Stimulated activated CD8-positive, alpha-beta memory T cell treated with anti-CD3 and anti-CD28 coated beads, Interleukin-15, amount 100 ng/mL, for 48 hours (primary cell): Measurements from ENCODE around the gene TLL2.

ENCODE experiments used
- DNase-seq, 2 donors: peaks; one replicate each; pipeline ENCODE4 v3.0.0-alpha.2; 2020; ENCODE audit warnings: low read depth in 2 of 2

TLL2 gene

GRCh38 chr10:96507044-96507443 lies 6.7 kb downstream of the TLL2 start:
- no peak for DNase-seq

GRCh38 chr10:96505150-96506136 lies 8.3 kb downstream of the TLL2 start:
- DNase-seq: no peak

- DNase-seq: no peak
Measured at GRCh38 chr10:96502561-96503282, 11.0 kb downstream of the TLL2 start.

- no peak for DNase-seq
Measured at GRCh38 chr10:96501985-96502384, 11.7 kb downstream of the TLL2 start.

GRCh38 chr10:96500519-96500918 lies 13.2 kb downstream of the TLL2 start:
- DNase-seq: no peak

- DNase-seq: no peak
Measured at GRCh38 chr10:96500050-96500449, 13.7 kb downstream of the TLL2 start.

- no peak for DNase-seq
Measured at GRCh38 chr10:96497391-96497790, 16.3 kb downstream of the TLL2 start.

- no peak for DNase-seq
Measured at GRCh38 chr10:96496281-96496925, 17.3 kb downstream of the TLL2 start.

- no peak for DNase-seq
Measured at GRCh38 chr10:96495544-96495943, 18.2 kb downstream of the TLL2 start.

- no peak for DNase-seq
Measured at GRCh38 chr10:96494694-96495093, 19.0 kb downstream of the TLL2 start.

GRCh38 chr10:96493871-96494525 lies 19.7 kb downstream of the TLL2 start:
- DNase-seq: no peak

- DNase-seq: no peak
Measured at GRCh38 chr10:96493254-96493653, 20.5 kb downstream of the TLL2 start.

- no peak for DNase-seq
Measured at GRCh38 chr10:96491303-96491702, 22.4 kb downstream of the TLL2 start.

- no peak for DNase-seq
Measured at GRCh38 chr10:96488161-96488935, 25.4 kb downstream of the TLL2 start.

GRCh38 chr10:96482815-96483588 lies 30.7 kb downstream of the TLL2 start:
- no peak for DNase-seq

GRCh38 chr10:96478355-96478754 lies 35.4 kb downstream of the TLL2 start:
- DNase-seq: no peak

GRCh38 chr10:96473866-96474265 lies 39.9 kb downstream of the TLL2 start:
- DNase-seq: no peak

GRCh38 chr10:96470116-96470743 lies 43.5 kb downstream of the TLL2 start:
- DNase-seq: peak in 1 of 2 donors; percentile 11

GRCh38 chr10:96468845-96469244 lies 44.9 kb downstream of the TLL2 start:
- DNase-seq: no peak

GRCh38 chr10:96465599-96465998 lies 48.1 kb downstream of the TLL2 start:
- no peak for DNase-seq
